Cardiac septum (tissue), 1 donor: ENCODE measurements around the gene KCNJ1. TPM values are rescaled to one million over a fixed set of nuclear protein-coding genes. Genes with fewer than 3 reads are reported as not detected.

Source experiments
- DNase-seq: peaks from one replicate; pipeline ENCODE4 v3.0.0-alpha.2; 2020; ENCODE audit warnings: low spot score
- intact Hi-C: fragments of 100-400 bp; cut with DNase I; formaldehyde crosslinking; loops from one replicate; pipeline ENCODE4 v1.14.0; 2022
- total RNA-seq: library from RNA; stranded (reverse); fragmentation: NEBNext Ultra II Directional; extraction: Animal tissue kit (Norgen Biotek cat#: 25700); gene quantifications from one replicate; pipeline ENCODE4 v1.2.1, GENCODE V29; 2021
- donor health status: DM: no; HTN: no; CAD: no.

The KCNJ1 gene
- total RNA-seq, 1 donor from 2014 or later = not detected

DNA sequence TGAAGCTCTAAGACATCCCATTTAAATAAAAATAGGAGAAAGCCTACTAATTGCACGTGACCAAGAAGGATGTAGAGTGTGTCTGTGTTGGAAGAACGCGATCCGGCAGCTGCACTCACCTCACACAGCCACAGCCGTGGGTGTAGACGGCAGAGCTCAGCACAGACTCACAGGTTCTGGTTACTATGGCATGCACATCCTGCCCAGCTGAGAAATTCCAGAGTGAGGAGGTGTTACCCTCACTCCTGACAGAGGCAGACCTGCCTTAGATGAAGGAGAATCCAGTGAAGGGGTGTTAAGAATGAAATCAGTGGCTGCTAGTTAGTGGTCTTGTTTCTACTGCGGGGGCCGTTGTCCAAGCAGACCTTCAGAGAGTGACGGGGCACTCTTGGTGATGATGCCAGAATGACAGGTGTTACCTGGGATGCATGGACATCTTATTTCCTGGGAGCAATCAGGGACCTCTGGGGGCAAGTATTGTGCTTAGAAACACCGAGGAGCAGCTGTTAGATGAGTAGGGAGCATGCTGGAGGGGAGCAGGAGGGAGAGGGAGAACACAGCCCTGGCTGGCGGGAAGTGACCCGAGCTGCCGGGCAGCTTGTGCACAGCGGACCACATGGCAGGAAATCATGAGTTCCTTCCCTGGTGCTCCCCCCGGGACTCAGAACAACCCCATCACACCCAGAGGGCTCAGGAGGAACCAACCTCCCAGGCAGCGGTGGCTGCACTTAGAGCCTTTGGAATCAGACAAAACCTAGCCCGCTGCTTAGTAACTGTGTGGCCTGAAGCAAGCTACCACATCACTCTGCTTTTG lies 36.4 kb upstream of the KCNJ1 start:
- no peak for DNase-seq
- intact Hi-C loops = loop anchor here (2.0 kb wide), 1 partner anchor 13 kb away; the partner anchor contains the start of gene KCNJ5

DNA sequence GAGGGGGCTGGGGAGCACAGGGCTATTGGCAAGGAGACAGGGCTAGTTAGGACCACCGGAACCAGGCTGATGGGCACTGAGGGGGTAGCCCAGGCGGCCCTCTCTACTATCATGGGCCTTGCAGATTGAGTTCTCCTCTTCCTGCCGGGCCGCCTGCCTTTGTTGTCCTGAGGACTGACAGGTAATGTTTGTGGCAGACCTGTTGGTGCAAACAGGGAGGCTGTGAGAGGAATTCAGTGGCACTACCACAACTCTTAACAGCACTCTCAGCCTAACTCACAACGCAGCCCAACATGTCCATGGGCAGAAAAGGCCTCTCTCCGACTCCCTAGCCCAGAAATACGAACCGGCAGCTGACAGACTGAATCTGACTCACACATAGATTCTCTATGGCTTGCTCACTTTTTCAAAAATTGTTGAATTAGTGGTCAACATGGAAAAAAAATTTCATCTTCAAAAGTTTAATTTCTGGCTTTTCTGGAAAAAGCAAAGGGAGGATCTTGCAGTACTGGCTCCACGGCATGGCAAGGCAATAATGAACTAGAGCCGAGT lies 35.5 kb upstream of the KCNJ1 start:
- intact Hi-C loops = no loop called here
- no peak for DNase-seq

GRCh38 chr11:128901653-128902514 lies 34.8 kb upstream of the KCNJ1 start:
- DNase-seq = no peak
- intact Hi-C loops = no loop called here

- intact Hi-C loops = no loop called here
- DNase-seq = no peak
Measured at GRCh38 chr11:128900468-128900867, 33.4 kb upstream of the KCNJ1 start.

GRCh38 chr11:128898580-128899344 lies 31.7 kb upstream of the KCNJ1 start:
- intact Hi-C loops = no loop called here
- no peak for DNase-seq

DNA sequence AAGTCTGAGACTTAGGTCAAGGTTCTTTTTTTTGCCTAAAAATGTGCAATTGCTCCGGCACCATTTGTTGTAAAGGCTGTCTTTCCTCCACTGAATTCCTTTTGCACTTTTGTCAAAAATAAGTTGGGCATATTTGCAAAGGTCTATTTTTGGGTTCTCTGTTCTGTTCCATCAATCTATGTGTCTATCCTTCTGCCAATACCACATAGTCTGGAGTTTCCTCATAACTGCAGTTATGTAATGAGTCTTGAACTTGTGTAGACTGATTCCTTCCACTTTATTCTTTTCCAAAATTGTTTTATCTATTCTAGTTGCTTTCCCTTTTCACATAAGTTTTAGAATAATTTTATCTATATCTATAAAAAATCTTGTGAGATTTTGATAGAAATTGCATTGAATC lies 30.7 kb upstream of the KCNJ1 start:
- DNase-seq = no peak
- intact Hi-C loops = no loop called here

DNA sequence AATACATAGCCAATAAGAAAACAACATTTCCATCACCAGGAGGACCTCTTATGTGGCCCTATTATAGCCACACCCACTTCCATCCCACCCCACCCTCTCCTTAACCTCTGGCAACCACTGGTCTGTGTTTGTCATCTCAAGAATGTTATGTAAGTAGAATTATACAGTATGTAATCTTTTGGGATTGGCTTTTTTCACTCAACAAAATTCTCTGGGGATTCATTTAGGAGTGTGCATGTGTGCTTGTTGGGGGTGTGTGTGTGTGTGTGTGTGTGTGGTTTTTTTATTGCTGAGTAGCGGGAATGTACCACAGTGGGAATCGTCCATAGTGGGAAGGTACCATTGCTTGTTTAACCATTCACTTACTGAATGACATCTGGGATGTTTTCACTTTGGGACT lies 29.3 kb upstream of the KCNJ1 start:
- intact Hi-C loops = no loop called here
- DNase-seq = peak; percentile 15

- intact Hi-C loops = no loop called here
- DNase-seq = peak; percentile 72
Measured at GRCh38 chr11:128895526-128895925, 28.4 kb upstream of the KCNJ1 start.

DNA sequence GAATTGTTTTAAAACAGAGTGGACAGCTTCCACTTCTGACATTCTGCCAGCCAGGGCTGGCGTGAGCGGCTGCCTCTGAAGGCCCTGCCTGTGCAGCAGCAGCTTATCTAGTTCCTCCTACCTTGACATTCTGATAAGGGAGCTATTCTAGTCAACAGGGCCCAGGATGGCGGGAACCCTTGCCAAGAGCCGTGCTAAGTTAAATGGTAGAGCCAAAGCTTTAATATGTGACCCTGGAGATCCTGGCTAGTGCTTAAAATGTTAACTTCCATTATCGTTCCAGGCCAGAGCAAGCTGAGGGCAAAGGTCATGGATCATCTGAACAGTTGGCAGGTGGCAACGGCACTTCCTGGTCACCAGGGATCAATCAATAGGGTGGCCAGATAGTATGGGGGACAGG lies 27.6 kb upstream of the KCNJ1 start:
- DNase-seq = peak; percentile 79
- intact Hi-C loops = no loop called here

GRCh38 chr11:128894286-128894681 lies 27.2 kb upstream of the KCNJ1 start:
- intact Hi-C loops = no loop called here
- DNase-seq = no peak

DNA sequence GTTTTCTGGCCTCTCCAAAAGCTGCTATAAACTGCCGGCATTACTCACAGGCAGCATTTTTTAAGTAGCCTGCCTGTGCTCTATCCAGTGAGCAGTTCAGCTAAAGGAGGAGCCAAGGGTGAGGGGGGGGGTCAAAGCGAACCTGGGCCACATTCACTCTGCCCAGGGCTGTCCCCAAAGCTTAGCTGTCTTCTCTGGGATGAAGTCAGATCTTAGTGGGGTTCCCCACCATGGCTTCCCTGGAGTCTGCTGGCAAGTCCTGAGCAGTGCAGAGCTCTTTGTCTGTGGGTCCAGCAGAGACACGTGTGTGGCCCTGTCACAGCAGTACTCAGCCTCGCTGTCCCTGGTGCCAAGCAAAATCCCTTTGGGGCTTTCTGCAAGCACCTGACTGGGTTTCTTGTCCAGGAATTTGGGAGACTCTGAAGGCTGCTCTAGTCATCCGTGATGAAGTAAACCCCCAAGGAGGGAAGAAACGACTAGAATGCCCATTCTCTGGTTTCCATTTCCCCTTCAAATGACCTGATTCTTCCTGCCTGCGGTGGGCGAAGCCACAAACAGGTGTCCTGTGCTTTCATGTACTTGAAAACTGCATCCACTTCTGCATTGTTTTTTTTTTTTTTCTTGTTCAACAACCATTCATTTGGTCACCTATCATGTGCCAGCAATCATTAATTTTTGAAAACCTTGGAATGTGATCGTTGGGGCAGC lies 26.6 kb upstream of the KCNJ1 start:
- peak; percentile 74 for DNase-seq
- intact Hi-C loops = no loop called here

- peak; percentile 44 for DNase-seq
- intact Hi-C loops = no loop called here
Measured at GRCh38 chr11:128892866-128893565, 25.9 kb upstream of the KCNJ1 start.

GRCh38 chr11:128891913-128892398 lies 24.9 kb upstream of the KCNJ1 start:
- peak; percentile 75 for DNase-seq
- intact Hi-C loops = loop anchor here (2.0 kb wide), 1 partner anchor 13 kb away; no protein-coding TSS in a partner anchor

DNA sequence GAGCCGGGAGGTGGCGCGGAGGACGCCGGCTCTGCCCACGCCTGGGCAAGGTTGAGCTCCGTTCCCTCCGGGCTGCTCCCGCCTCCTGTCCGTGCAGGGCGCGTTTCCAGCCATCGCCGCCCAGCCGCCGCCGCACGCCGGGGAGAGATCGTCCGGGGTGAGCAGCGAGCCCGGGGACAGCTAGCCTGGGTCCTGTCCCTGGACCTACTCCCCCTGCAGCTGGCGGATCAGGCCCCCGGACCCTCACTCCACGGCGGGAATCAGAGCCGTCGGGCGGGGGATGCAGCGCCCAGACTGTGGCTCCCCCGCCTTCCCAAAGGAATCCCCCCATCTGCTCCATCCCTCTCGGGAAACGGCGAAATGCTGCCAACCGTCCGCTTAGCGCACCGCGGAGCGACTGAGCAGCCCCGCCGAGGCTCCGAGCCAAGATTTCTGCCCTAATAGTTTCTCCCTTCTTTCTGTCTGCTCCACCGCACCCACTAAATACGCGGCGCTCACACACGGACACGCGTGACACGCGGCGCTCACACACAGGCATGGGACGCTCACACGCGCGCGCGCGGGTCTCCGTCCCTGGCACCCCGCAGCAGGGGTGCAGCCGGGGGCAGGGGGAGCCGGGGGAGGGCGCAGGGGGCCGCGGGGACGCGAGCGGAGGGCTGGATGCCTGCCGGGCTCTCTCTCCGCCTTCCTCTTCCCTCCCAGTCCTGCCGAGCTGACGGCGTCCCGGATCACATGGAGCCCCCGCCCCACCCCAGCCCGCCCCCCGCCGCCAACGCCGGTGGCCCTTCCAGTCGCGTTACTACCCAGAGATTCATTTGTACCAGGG lies 23.7 kb upstream of the KCNJ1 start, which contains the start of gene KCNJ5:
KCNJ5 (plus strand) TSS at position 814 of the 826 bp plus-strand sequence. CDS start 19,918 bp downstream, outside the sequence.
- intact Hi-C loops = loop anchor here (2.0 kb wide), 1 partner anchor 14 kb away; no protein-coding TSS in a partner anchor
- DNase-seq = no peak

DNA sequence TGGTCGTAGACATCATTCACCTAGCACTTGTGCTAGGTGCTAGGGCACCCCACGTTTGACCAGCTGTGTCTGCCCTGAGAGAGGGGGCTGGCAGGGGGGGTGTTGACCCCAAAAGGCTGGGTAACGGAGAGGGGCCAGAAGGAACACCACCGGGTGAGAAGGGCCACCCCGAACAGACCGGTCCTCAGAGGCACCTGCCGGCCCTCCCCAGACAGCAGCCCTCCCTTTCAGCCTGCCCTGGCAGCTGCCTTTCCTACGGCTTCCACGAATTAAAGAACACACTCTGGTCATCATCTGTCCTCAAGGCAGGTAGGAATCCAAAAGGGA lies 23.1 kb upstream of the KCNJ1 start:
- intact Hi-C loops = loop anchor here (2.0 kb wide), 1 partner anchor 15 kb away; no protein-coding TSS in a partner anchor
- peak; percentile 58 for DNase-seq

GRCh38 chr11:128889657-128890213 lies 22.6 kb upstream of the KCNJ1 start:
- DNase-seq = no peak
- intact Hi-C loops = loop anchor here (2.0 kb wide), 1 partner anchor 15 kb away; no protein-coding TSS in a partner anchor
